Liver (tissue), 9 donors: ENCODE data around the gene ROPN1L. TPM values are rescaled to one million over a fixed set of nuclear protein-coding genes. Genes with fewer than 3 reads are reported as not detected.

Experiments
- DNase-seq: peaks from one replicate; pipeline ENCODE4 v3.0.0-alpha.2; 2017; ENCODE audit warnings: low spot score
- H3K27ac ChIP-seq, 2 donors: one replicate each; pipeline ENCODE4 v1.7.0; 2013; ENCODE audit warnings: inconsistent platforms in 2 of 2, low read length in 2 of 2, control low read depth in 1 of 2, low read depth in 1 of 2, mild to moderate bottlenecking in 1 of 2
- H3K27me3 ChIP-seq, 4 donors: one replicate each; pipeline versions ENCODE4 v1.6.1 to v1.7.0; 2013; ENCODE audit warnings: low read length in 3 of 4, inconsistent platforms in 1 of 4, mild to moderate bottlenecking in 1 of 4, moderate library complexity in 1 of 4; ENCODE audit not compliant: control insufficient read depth in 4 of 4, insufficient read depth in 4 of 4
- H3K36me3 ChIP-seq, 4 donors: one replicate each; pipeline versions ENCODE4 v1.6.1 to v1.7.0; 2013; ENCODE audit warnings: low read length in 3 of 4, mild to moderate bottlenecking in 3 of 4, low read depth in 1 of 4, moderate library complexity in 1 of 4; ENCODE audit not compliant: control insufficient read depth in 4 of 4, insufficient read depth in 3 of 4
- H3K4me1 ChIP-seq, 4 donors: one replicate each; pipeline versions ENCODE4 v1.6.1 to v1.7.0; 2013; ENCODE audit warnings: low read length in 3 of 4, mild to moderate bottlenecking in 3 of 4, moderate library complexity in 1 of 4; ENCODE audit not compliant: control insufficient read depth in 4 of 4, insufficient read depth in 4 of 4
- H3K4me3 ChIP-seq, 3 donors: one replicate each; pipeline versions ENCODE4 v1.6.1 to v1.7.0; 2013; ENCODE audit warnings: low read length in 3 of 3, control low read depth in 1 of 3, low read depth in 1 of 3, mild to moderate bottlenecking in 1 of 3
- H3K9ac ChIP-seq, 2 donors: one replicate each; pipeline ENCODE4 v1.7.0; 2013; ENCODE audit warnings: low read length in 2 of 2, mild to moderate bottlenecking in 2 of 2, moderate library complexity in 2 of 2, control low read depth in 1 of 2, low read depth in 1 of 2
- H3K9me3 ChIP-seq, 4 donors: one replicate each; pipeline versions ENCODE4 v1.6.1 to v1.7.0; 2013; ENCODE audit warnings: low read length in 3 of 4; ENCODE audit not compliant: control insufficient read depth in 4 of 4
- ATF3 ChIP-seq: IDR thresholded peaks from 2 replicates; pipeline ENCODE4 v1.6.1; 2016; ENCODE audit warnings: antibody characterized with exemption
- CTCF ChIP-seq: fragments of 150-350 bp; IDR thresholded peaks from 2 replicates; pipeline ENCODE4 v1.5.1; 2017; ENCODE audit warnings: improper control_type of control experiment, low read depth, low read length; ENCODE audit not compliant: missing input control
- EGR1 ChIP-seq, 2 donors: IDR thresholded peaks; 2 replicates each; pipeline ENCODE4 v1.6.1; 2016 to 2018; ENCODE audit warnings: antibody characterized with exemption in 2 of 2, low read depth in 2 of 2
- FOXA1 ChIP-seq: IDR thresholded peaks from 2 replicates; pipeline ENCODE4 v1.6.1; 2016; ENCODE audit warnings: antibody characterized with exemption
- GABPA ChIP-seq, 2 donors: IDR thresholded peaks in 1 of 2; conservative IDR thresholded peaks in 1 of 2; 2 replicates each; pipeline ENCODE4 v1.6.1; 2016; ENCODE audit warnings: antibody characterized with exemption in 2 of 2, mild to moderate bottlenecking in 1 of 2, moderate library complexity in 1 of 2
- HNF4A ChIP-seq, 2 donors: conservative IDR thresholded peaks; 2 replicates each; pipeline ENCODE4 v1.6.1; 2016; ENCODE audit warnings: antibody characterized with exemption in 2 of 2, mild to moderate bottlenecking in 2 of 2
- HNF4G ChIP-seq: IDR thresholded peaks from 2 replicates; pipeline ENCODE4 v1.6.1; 2016; ENCODE audit warnings: antibody characterized with exemption
- JUND ChIP-seq, 2 donors: IDR thresholded peaks; 2 replicates each; pipeline ENCODE4 v1.6.1; 2016; ENCODE audit warnings: antibody characterized with exemption in 2 of 2
- REST ChIP-seq: IDR thresholded peaks from 2 replicates; pipeline ENCODE4 v1.6.1; 2016; ENCODE audit warnings: antibody characterized with exemption, mild to moderate bottlenecking
- RXRA ChIP-seq, 2 donors: IDR thresholded peaks; 2 replicates each; pipeline ENCODE4 v1.6.1; 2017 to 2018; ENCODE audit warnings: antibody characterized with exemption in 2 of 2, mild to moderate bottlenecking in 1 of 2
- SP1 ChIP-seq: IDR thresholded peaks from 2 replicates; pipeline ENCODE4 v1.6.1; 2018; ENCODE audit warnings: antibody characterized with exemption, mild to moderate bottlenecking
- TAF1 ChIP-seq: conservative IDR thresholded peaks from 2 replicates; pipeline ENCODE4 v1.6.1; 2016; ENCODE audit warnings: antibody characterized with exemption, mild to moderate bottlenecking
- YY1 ChIP-seq: IDR thresholded peaks from 2 replicates; pipeline ENCODE4 v1.6.1; 2016; ENCODE audit warnings: antibody characterized with exemption, mild to moderate bottlenecking
- ZBTB33 ChIP-seq: IDR thresholded peaks from 2 replicates; pipeline ENCODE4 v1.6.1; 2016; ENCODE audit warnings: antibody characterized with exemption
- WGBS: extraction: QIAGEN DNeasy Blood & Tissue Kit; methylation state at CpG from one replicate; pipeline ENCODE4 v1.1.7; 2013; 5-methylcytosine and 5-hydroxymethylcytosine counted together
- polyA plus RNA-seq, 2 donors: library from polyadenylated mRNA; stranded (reverse) in 1 of 2; unstranded in 1 of 2; fragments of 200-250 nt in 1 of 2; fragments of >200 nt in 1 of 2; fragmentation: Nextera tagmentation in 1 of 2; extraction: Ambion mirVana in 1 of 2; gene quantifications; one replicate each; pipeline versions ENCODE4 v1.2.1 to v1.2.3, GENCODE V29; 2013 to 2015
- total RNA-seq, 2 donors: library from RNA; depleted of rRNA; stranded (reverse); fragments of >200 nt; gene quantifications; one replicate each; pipeline ENCODE4 v1.2.3, GENCODE V29; 2014
- donor health status: healthy.
- donor health status: healthy.
- donor health status: healthy.
- donor health status: healthy.
- donor health status: healthy.

The ROPN1L gene
- total and polyA plus RNA-seq, 4 donors, result 0.25 to 1.3 (median 0.87) TPM

- H3K4me1 ChIP-seq, result no peaks in the 10 kb centered on the region
- H3K4me3 ChIP-seq, result no peak overlapping the region
- H3K27me3 ChIP-seq, result no peaks in the 10 kb centered on the region
- WGBS, result 75% methylated on average over 2 of the region's 2 CpGs
- no peak overlapping the region for H3K27ac ChIP-seq
- no peak for TF ChIP-seq ZBTB33
- TF ChIP-seq CTCF, result no peak
- TF ChIP-seq ATF3, result no peak
- no peak for TF ChIP-seq YY1
- no peak for TF ChIP-seq FOXA1
- TF ChIP-seq REST, result no peak
- TF ChIP-seq HNF4G, result no peak
- TF ChIP-seq EGR1 (IDR thresholded peaks at IDR 0.05; ENCODE audit: low read depth in 2 of 2), result no peak
- TF ChIP-seq SP1, result no peak
- no peak overlapping the region for H3K9ac ChIP-seq
- no peaks in the 10 kb centered on the region for H3K36me3 ChIP-seq
- DNase-seq, result no peak
- H3K9me3 ChIP-seq, result no peaks in the 10 kb centered on the region
These were observed 26.6 kb downstream of the ROPN1L start for GRCh38 chr5:10468256-10468655.

GRCh38 chr5:10469253-10470050, 27.8 kb downstream of the ROPN1L start:
- H3K36me3 ChIP-seq, result no peaks in the 10 kb centered on the region
- H3K9me3 ChIP-seq, result no peaks in the 10 kb centered on the region
- DNase-seq, result no peak
- no peak overlapping the region for H3K4me3 ChIP-seq
- WGBS, result 80% methylated on average over 8 of the region's 8 CpGs
- no peaks in the 10 kb centered on the region for H3K4me1 ChIP-seq
- H3K27me3 ChIP-seq, result no peaks in the 10 kb centered on the region
- no peak overlapping the region for H3K9ac ChIP-seq
- H3K27ac ChIP-seq, result no peak overlapping the region
- TF ChIP-seq REST, result no peak
- no peak for TF ChIP-seq JUND (IDR thresholded peaks at IDR 0.05)
- TF ChIP-seq TAF1, result no peak
- no peak for TF ChIP-seq HNF4A (conservative IDR thresholded peaks at IDR 0.05)
- TF ChIP-seq SP1, result no peak
- no peak for TF ChIP-seq RXRA (IDR thresholded peaks at IDR 0.05)
- no peak for TF ChIP-seq CTCF
- no peak for TF ChIP-seq ZBTB33
- no peak for TF ChIP-seq HNF4G
- TF ChIP-seq GABPA (IDR thresholded peaks at IDR 0.05 in 1 of 2, conservative IDR thresholded peaks at IDR 0.05 in 1 of 2), result no peak
